Uterus (tissue), 2 donors: ENCODE measurements around the gene CDK6.

ENCODE experiments used
- POLR2A ChIP-seq, 2 donors: fragments of 450-650 bp; IDR thresholded peaks; one replicate each; pipeline ENCODE4 v1.6.1; 2016; ENCODE audit warnings: antibody characterized with exemption in 2 of 2, mild to moderate bottlenecking in 1 of 2, moderate library complexity in 1 of 2
- TF ChIP-seq, protein P1 (sequence below), 4 experiments: fragments of 200-600 bp in 2 of 4; fragments of 450-650 bp in 2 of 4; sonication (generic) in 2 of 4; IDR thresholded peaks; one replicate each; pipeline ENCODE4 v1.5.1; 2016 to 2019; ENCODE audit warnings: antibody characterized with exemption in 4 of 4, mild to moderate bottlenecking in 2 of 4, moderate library complexity in 1 of 4

GRCh38 chr7:92840316-92840715, 3.9 kb upstream of the CDK6 start:
- TF ChIP-seq, protein P1, sequence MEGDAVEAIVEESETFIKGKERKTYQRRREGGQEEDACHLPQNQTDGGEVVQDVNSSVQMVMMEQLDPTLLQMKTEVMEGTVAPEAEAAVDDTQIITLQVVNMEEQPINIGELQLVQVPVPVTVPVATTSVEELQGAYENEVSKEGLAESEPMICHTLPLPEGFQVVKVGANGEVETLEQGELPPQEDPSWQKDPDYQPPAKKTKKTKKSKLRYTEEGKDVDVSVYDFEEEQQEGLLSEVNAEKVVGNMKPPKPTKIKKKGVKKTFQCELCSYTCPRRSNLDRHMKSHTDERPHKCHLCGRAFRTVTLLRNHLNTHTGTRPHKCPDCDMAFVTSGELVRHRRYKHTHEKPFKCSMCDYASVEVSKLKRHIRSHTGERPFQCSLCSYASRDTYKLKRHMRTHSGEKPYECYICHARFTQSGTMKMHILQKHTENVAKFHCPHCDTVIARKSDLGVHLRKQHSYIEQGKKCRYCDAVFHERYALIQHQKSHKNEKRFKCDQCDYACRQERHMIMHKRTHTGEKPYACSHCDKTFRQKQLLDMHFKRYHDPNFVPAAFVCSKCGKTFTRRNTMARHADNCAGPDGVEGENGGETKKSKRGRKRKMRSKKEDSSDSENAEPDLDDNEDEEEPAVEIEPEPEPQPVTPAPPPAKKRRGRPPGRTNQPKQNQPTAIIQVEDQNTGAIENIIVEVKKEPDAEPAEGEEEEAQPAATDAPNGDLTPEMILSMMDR (IDR thresholded peaks at IDR 0.05): no peak
- TF ChIP-seq POLR2A (IDR thresholded peaks at IDR 0.05): no peak
